WTC11 (cell line): ENCODE measurements around the gene FGF14. TPM values are rescaled to one million over a fixed set of nuclear protein-coding genes. Genes with fewer than 3 reads are reported as not detected.
"Not testable (repeated sequence)": the region's sequence is repeated elsewhere in the genome, so short reads cannot be mapped to it uniquely, and the experiment has no call there.

Source experiments
- ATAC-seq: fragments of 200-7000 bp; cut with Tn5 transposase; 2 replicates; pipeline ENCODE4 v1.10.0; 2021; ENCODE audit warnings: mild to moderate bottlenecking, moderate library complexity
- CTCF ChIA-PET: fragments of 300-600 bp; sonication (Branson Sonifier 250); formaldehyde crosslinking; loops from one replicate; lab custom pipeline; 2021; ENCODE audit warnings: antibody characterized with exemption; lab: Charles Lee
- POLR2A ChIA-PET: fragments of 350-600 bp; sonication (Branson Sonifier 250); formaldehyde crosslinking; loops from one replicate; lab custom pipeline; 2021; ENCODE audit warnings: antibody characterized with exemption; lab: Charles Lee
- DNase-seq: peaks from one replicate; pipeline ENCODE4 v3.0.0; 2021; ENCODE audit warnings: low spot score
- H3K27ac Mint-ChIP-seq: 2 replicates; pipeline ENCODE4 v1.8.0; 2021; ENCODE audit warnings: mixed read lengths
- H3K27me3 Mint-ChIP-seq: 2 replicates; pipeline ENCODE4 v1.8.0; 2021; ENCODE audit warnings: low read depth, mild to moderate bottlenecking, moderate library complexity, mixed read lengths
- H3K36me3 Mint-ChIP-seq: 2 replicates; pipeline ENCODE4 v1.8.0; 2021; ENCODE audit warnings: mixed read lengths
- H3K4me1 Mint-ChIP-seq: 2 replicates; pipeline ENCODE4 v1.8.0; 2022; ENCODE audit warnings: mixed read lengths
- H3K4me3 Mint-ChIP-seq: 2 replicates; pipeline ENCODE4 v1.8.0; 2021; ENCODE audit warnings: mild to moderate bottlenecking, moderate library complexity, mixed read lengths
- H3K9me3 Mint-ChIP-seq: 2 replicates; pipeline ENCODE4 v1.8.0; 2021; ENCODE audit warnings: mixed read lengths
- ATF1 ChIP-seq: sonication (generic); formaldehyde crosslinking; IDR thresholded peaks from 2 replicates; pipeline ENCODE4 v1.8.1; 2023; ENCODE audit warnings: mild to moderate bottlenecking, moderate library complexity, missing genetic modification reagents
- IRF1 ChIP-seq: sonication (generic); formaldehyde crosslinking; IDR thresholded peaks from 2 replicates; pipeline ENCODE4 v1.8.0; 2023; ENCODE audit warnings: missing genetic modification reagents
- OVOL2 ChIP-seq: fragments of 250-450 bp; sonication (Bioruptor Pico); IDR thresholded peaks from 2 replicates; pipeline ENCODE4 v1.9.0; 2021; ENCODE audit warnings: mild to moderate bottlenecking, borderline replicate concordance
- TCF7 ChIP-seq: sonication (generic); formaldehyde crosslinking; IDR thresholded peaks from 2 replicates; pipeline ENCODE4 v1.8.0; 2022; ENCODE audit warnings: mild to moderate bottlenecking, low read depth, missing genetic modification reagents, moderate library complexity
- ZNF138 ChIP-seq: sonication (generic); formaldehyde crosslinking; conservative IDR thresholded peaks from 2 replicates; pipeline ENCODE4 v1.8.1; 2022; ENCODE audit warnings: mild to moderate bottlenecking, moderate library complexity, missing genetic modification reagents
- ZNF425 ChIP-seq: fragments of 250-450 bp; sonication (Bioruptor Pico); conservative IDR thresholded peaks from 2 replicates; pipeline ENCODE4 v1.9.0; 2021; ENCODE audit warnings: mild to moderate bottlenecking
- total RNA-seq: library from RNA; stranded (reverse); gene quantifications from 3 replicates; pipeline ENCODE4 v1.2.3, GENCODE V29; 2021
- TF ChIP-seq, protein P1 (sequence below): sonication (generic); formaldehyde crosslinking; IDR thresholded peaks from 2 replicates; pipeline ENCODE4 v1.8.0; 2023; ENCODE audit warnings: mild to moderate bottlenecking, missing genetic modification reagents
- TF ChIP-seq, protein P2 (sequence below): fragments of 250-450 bp; sonication (Bioruptor Pico); IDR thresholded peaks from 2 replicates; pipeline ENCODE4 v1.9.0; 2021; ENCODE audit warnings: mild to moderate bottlenecking, borderline replicate concordance

FGF14 gene
- total RNA-seq, 1 experiment from 2014 or later = 0.28 TPM

GRCh38 chr13:102071711-102072110, 330.1 kb downstream of the FGF14 start:
- Mint-ChIP-seq H3K9me3 (peaks cover 17% of the 10 kb centered on the region), H3K27ac (no peak overlapping the region), H3K4me1 (peaks cover 10% of the 10 kb centered on the region)
- CTCF ChIA-PET = no interaction called here
- TF ChIP-seq, protein P1, sequence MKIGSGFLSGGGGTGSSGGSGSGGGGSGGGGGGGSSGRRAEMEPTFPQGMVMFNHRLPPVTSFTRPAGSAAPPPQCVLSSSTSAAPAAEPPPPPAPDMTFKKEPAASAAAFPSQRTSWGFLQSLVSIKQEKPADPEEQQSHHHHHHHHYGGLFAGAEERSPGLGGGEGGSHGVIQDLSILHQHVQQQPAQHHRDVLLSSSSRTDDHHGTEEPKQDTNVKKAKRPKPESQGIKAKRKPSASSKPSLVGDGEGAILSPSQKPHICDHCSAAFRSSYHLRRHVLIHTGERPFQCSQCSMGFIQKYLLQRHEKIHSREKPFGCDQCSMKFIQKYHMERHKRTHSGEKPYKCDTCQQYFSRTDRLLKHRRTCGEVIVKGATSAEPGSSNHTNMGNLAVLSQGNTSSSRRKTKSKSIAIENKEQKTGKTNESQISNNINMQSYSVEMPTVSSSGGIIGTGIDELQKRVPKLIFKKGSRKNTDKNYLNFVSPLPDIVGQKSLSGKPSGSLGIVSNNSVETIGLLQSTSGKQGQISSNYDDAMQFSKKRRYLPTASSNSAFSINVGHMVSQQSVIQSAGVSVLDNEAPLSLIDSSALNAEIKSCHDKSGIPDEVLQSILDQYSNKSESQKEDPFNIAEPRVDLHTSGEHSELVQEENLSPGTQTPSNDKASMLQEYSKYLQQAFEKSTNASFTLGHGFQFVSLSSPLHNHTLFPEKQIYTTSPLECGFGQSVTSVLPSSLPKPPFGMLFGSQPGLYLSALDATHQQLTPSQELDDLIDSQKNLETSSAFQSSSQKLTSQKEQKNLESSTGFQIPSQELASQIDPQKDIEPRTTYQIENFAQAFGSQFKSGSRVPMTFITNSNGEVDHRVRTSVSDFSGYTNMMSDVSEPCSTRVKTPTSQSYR (CRISPR knock-in tag) = no peak
- no peak for TF ChIP-seq TCF7 (CRISPR knock-in tag)
- no peak for TF ChIP-seq ZNF138
- TF ChIP-seq, protein P2, sequence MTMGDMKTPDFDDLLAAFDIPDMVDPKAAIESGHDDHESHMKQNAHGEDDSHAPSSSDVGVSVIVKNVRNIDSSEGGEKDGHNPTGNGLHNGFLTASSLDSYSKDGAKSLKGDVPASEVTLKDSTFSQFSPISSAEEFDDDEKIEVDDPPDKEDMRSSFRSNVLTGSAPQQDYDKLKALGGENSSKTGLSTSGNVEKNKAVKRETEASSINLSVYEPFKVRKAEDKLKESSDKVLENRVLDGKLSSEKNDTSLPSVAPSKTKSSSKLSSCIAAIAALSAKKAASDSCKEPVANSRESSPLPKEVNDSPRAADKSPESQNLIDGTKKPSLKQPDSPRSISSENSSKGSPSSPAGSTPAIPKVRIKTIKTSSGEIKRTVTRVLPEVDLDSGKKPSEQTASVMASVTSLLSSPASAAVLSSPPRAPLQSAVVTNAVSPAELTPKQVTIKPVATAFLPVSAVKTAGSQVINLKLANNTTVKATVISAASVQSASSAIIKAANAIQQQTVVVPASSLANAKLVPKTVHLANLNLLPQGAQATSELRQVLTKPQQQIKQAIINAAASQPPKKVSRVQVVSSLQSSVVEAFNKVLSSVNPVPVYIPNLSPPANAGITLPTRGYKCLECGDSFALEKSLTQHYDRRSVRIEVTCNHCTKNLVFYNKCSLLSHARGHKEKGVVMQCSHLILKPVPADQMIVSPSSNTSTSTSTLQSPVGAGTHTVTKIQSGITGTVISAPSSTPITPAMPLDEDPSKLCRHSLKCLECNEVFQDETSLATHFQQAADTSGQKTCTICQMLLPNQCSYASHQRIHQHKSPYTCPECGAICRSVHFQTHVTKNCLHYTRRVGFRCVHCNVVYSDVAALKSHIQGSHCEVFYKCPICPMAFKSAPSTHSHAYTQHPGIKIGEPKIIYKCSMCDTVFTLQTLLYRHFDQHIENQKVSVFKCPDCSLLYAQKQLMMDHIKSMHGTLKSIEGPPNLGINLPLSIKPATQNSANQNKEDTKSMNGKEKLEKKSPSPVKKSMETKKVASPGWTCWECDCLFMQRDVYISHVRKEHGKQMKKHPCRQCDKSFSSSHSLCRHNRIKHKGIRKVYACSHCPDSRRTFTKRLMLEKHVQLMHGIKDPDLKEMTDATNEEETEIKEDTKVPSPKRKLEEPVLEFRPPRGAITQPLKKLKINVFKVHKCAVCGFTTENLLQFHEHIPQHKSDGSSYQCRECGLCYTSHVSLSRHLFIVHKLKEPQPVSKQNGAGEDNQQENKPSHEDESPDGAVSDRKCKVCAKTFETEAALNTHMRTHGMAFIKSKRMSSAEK (CRISPR knock-in tag) = no peak
- TF ChIP-seq IRF1 = no peak
- TF ChIP-seq OVOL2 = no peak
- no peak for TF ChIP-seq ZNF425 (CRISPR knock-in tag)
- no peak for TF ChIP-seq ATF1
- TF ChIP-seq, all 79 proteins: peak for 0
- Mint-ChIP-seq H3K4me3 (no peak overlapping the region), H3K36me3 (peaks cover 3% of the 10 kb centered on the region), H3K27me3 (no peaks in the 10 kb centered on the region)
- no peak for ATAC-seq
- DNase-seq = no peak
- POLR2A ChIA-PET = no interaction called here

GRCh38 chr13:102068323-102068722, 333.5 kb downstream of the FGF14 start:
- H3K4me1 Mint-ChIP-seq, CTCF ChIA-PET, DNase-seq, H3K36me3 Mint-ChIP-seq, H3K4me3 Mint-ChIP-seq, H3K27me3 Mint-ChIP-seq, ATAC-seq, POLR2A ChIA-PET, H3K27ac Mint-ChIP-seq: not testable (repeated sequence)
- H3K9me3 Mint-ChIP-seq = peaks cover 17% of the 10 kb centered on the region

GRCh38 chr13:102055090-102055779, 346.6 kb downstream of the FGF14 start:
- POLR2A ChIA-PET = no interaction called here
- no peak overlapping the region for H3K4me3 Mint-ChIP-seq
- peaks cover 44% of the 10 kb centered on the region for H3K9me3 Mint-ChIP-seq
- DNase-seq (no peak), ATAC-seq (no peak)
- no peaks in the 10 kb centered on the region for H3K27me3 Mint-ChIP-seq
- no peak overlapping the region for H3K27ac Mint-ChIP-seq
- peaks cover 25% of the 10 kb centered on the region for H3K36me3 Mint-ChIP-seq
- TF ChIP-seq TCF7 (CRISPR knock-in tag) = no peak
- TF ChIP-seq, all 79 proteins: peak for 0
- CTCF ChIA-PET = no interaction called here
- H3K4me1 Mint-ChIP-seq = no peaks in the 10 kb centered on the region
